ENCODE results near the gene ZNF829. TPM values are rescaled to one million over a fixed set of nuclear protein-coding genes. Genes with fewer than 3 reads are reported as not detected.
A peak's percentile ranks its signal among the peaks of the same experiment; 100 is the strongest.

ZNF829 gene
- total and polyA plus RNA-seq, 10 of the 15 experiments (the other 5 are each of a cell fraction or from before 2014, with no cell fraction given): 0.08 to 0.63 (median 0.22) TPM

DNA sequence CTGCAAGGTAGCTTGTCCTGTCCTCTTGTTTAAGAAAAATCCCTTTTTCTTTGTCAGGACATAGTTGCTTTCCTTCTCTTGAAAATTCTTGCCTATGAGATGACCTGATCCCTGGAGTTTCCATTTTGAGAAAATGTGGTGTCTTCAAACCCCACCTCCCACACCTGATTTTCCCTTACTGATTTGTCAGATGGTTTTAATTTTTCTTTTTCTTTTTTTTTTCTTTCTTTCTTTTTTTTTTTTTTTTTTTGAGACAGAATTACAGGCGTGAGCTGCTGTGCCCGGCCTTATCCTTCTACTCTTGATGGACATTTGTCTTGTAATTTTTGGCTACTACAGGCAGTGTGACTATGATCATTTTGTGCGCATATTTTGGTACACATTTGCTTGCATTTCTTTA is 64.2 kb downstream of the ZNF829 start (continued):
- TF ChIP-seq, protein P1, sequence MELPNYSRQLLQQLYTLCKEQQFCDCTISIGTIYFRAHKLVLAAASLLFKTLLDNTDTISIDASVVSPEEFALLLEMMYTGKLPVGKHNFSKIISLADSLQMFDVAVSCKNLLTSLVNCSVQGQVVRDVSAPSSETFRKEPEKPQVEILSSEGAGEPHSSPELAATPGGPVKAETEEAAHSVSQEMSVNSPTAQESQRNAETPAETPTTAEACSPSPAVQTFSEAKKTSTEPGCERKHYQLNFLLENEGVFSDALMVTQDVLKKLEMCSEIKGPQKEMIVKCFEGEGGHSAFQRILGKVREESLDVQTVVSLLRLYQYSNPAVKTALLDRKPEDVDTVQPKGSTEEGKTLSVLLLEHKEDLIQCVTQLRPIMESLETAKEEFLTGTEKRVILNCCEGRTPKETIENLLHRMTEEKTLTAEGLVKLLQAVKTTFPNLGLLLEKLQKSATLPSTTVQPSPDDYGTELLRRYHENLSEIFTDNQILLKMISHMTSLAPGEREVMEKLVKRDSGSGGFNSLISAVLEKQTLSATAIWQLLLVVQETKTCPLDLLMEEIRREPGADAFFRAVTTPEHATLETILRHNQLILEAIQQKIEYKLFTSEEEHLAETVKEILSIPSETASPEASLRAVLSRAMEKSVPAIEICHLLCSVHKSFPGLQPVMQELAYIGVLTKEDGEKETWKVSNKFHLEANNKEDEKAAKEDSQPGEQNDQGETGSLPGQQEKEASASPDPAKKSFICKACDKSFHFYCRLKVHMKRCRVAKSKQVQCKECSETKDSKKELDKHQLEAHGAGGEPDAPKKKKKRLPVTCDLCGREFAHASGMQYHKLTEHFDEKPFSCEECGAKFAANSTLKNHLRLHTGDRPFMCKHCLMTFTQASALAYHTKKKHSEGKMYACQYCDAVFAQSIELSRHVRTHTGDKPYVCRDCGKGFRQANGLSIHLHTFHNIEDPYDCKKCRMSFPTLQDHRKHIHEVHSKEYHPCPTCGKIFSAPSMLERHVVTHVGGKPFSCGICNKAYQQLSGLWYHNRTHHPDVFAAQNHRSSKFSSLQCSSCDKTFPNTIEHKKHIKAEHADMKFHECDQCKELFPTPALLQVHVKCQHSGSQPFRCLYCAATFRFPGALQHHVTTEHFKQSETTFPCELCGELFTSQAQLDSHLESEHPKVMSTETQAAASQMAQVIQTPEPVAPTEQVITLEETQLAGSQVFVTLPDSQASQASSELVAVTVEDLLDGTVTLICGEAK (IDR thresholded peaks at IDR 0.05; ENCODE audit: borderline replicate concordance): no peak

DNA sequence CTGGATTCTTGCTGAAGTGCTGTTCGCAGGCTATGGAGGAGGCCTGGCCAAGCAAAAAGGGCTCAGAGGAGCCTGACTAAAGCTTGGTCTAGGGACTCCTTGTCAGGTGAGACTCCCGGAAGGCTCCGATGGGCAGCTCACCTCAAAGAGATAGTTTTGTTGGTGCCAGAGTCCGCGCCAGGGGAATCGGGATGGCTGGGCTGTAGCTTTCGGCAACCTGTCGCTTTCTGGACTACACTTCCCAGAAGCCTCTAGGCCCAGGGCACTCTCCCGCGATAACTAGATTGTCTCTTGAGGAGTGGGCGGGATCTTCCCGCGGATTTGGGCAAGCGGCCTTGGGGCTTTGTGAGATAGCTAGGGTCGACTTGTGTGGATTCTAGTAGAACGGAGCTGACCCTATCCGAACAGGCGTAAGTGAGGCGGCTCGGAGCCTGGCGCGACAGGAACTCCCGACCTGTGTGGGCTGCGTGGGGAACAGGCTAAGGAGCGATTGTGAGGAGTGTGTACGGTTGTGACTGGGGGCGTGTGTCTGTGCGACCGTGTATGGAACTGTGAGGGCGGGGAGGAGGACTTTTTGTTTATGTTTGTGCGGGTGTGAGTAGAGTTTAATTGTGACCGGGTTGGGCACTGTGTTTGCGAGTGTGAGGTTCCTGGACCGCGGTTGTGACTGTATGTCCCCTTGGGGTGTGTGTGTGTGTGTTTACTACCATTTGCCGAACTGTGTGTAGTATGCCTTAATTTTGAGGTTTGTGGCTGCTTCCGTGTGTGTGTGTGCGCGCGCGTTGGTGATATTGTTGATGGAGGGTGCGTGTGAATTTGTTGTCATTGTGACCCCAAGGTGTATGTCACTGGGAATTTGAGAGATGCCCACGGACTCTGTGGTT is 65.3 kb downstream of the ZNF829 start, which contains the start of gene ZNF345:
Gene ZNF345 (plus strand): TSS at position 318 of the 884 bp plus-strand sequence. CDS start 25,955 bp downstream, outside the sequence.
- BruUV-seq (replicated peaks): TSS peak; percentile 86
- FAIRE-seq: peak; percentile 81
- Histone ChIP-seq H3K9ac (ENCODE audit: control insufficient read depth, insufficient read depth, low read length) (peak within 1 kb of the TSS; percentile 74), H3K4me1 (ENCODE audit: control insufficient read depth, insufficient read depth, low read length) (peaks cover 4% of the 10 kb centered on the region; the same call in 1 of the 2 replicates), H3K9me3 (replicated peaks; ENCODE audit: control insufficient read depth, insufficient read depth, low read length) (peaks cover 9% of the 10 kb centered on the region; the same call in 2 of the 3 replicates), H2AFZ (ENCODE audit: control insufficient read depth, low read depth, low read length) (peak within 1 kb of the TSS; percentile 96), H3K27me3 (replicated peaks in 1 of 2; ENCODE audit: control insufficient read depth in 2 of 2, insufficient read depth in 2 of 2, low read length in 1 of 2) (no peaks in the 10 kb centered on the region), H3K36me3 (ENCODE audit: control insufficient read depth in 2 of 2, insufficient read depth in 2 of 2, low read length in 1 of 2) (no peaks in the 10 kb centered on the region), H4K20me1 (ENCODE audit: control insufficient read depth, insufficient read depth) (no peaks in the 10 kb centered on the region), H3K4me3 (peak within 1 kb of the TSS; percentile 72), H3K4me2 (ENCODE audit: control insufficient read depth, insufficient read depth) (peak within 1 kb of the TSS; percentile 93), H3K27ac (ENCODE audit: control insufficient read depth, insufficient read depth) (peak within 1 kb of the TSS; percentile 75), H3K79me2 (ENCODE audit: control insufficient read depth, insufficient read depth, low read length) (peaks cover 5% of the 10 kb centered on the region)
- CTCF ChIA-PET: interaction anchor here (0.7 to 1.4 kb wide), 4 partner anchors 11 to 636 kb away, joined by 3 to 4 read pairs (median 3); partner anchors contain the start of genes ZNF146, ZNF565 and ZNF790
- 2% methylated on average over 36 of the region's 43 CpGs for WGBS (ENCODE audit: insufficient coverage, insufficient replicate concordance, low lambda C conversion rate, missing lambda C conversion rate)
- in situ Hi-C loops (cut with MboI) (no loop called here), intact Hi-C loops (cut with micrococcal nuclease; ENCODE audit: unreplicated experiment) (loop anchor here (1.0 kb wide), 1 partner anchor 12 kb away; the partner anchor contains the start of gene ZNF790)
- POLR2A ChIA-PET: interaction anchor here (0.5 to 3.1 kb wide), 10 partner anchors 12 to 837 kb away, joined by 3 to 37 read pairs (median 4); partner anchors contain the start of genes ALKBH6, ZNF260, ZNF383 and ZNF420
- SMC1A ChIA-PET (ENCODE audit: uncharacterized antibody, unreplicated experiment): interaction anchor here (1.0 to 3.5 kb wide), 5 partner anchors 10 to 278 kb away, joined by 3 to 37 read pairs (median 5); partner anchors contain the start of genes ZNF529, ZNF790 and ZNF850
- peak; percentile 91 for ATAC-seq
- DNase-seq (ENCODE audit: low read depth, low spot score): peak; percentile 64
- RAD21 ChIA-PET (ENCODE audit: unreplicated experiment): interaction anchor here (0.7 to 2.8 kb wide), 7 partner anchors 13 to 367 kb away, joined by 3 to 38 read pairs (median 3); partner anchors contain the start of genes ZNF383, ZNF420, ZNF566 and ZNF790
- TF ChIP-seq, protein P2, sequence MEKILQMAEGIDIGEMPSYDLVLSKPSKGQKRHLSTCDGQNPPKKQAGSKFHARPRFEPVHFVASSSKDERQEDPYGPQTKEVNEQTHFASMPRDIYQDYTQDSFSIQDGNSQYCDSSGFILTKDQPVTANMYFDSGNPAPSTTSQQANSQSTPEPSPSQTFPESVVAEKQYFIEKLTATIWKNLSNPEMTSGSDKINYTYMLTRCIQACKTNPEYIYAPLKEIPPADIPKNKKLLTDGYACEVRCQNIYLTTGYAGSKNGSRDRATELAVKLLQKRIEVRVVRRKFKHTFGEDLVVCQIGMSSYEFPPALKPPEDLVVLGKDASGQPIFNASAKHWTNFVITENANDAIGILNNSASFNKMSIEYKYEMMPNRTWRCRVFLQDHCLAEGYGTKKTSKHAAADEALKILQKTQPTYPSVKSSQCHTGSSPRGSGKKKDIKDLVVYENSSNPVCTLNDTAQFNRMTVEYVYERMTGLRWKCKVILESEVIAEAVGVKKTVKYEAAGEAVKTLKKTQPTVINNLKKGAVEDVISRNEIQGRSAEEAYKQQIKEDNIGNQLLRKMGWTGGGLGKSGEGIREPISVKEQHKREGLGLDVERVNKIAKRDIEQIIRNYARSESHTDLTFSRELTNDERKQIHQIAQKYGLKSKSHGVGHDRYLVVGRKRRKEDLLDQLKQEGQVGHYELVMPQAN (conservative IDR thresholded peaks at IDR 0.05): peak; percentile 43; the same call in 1 of the 2 replicates
- TF ChIP-seq, protein P3, sequence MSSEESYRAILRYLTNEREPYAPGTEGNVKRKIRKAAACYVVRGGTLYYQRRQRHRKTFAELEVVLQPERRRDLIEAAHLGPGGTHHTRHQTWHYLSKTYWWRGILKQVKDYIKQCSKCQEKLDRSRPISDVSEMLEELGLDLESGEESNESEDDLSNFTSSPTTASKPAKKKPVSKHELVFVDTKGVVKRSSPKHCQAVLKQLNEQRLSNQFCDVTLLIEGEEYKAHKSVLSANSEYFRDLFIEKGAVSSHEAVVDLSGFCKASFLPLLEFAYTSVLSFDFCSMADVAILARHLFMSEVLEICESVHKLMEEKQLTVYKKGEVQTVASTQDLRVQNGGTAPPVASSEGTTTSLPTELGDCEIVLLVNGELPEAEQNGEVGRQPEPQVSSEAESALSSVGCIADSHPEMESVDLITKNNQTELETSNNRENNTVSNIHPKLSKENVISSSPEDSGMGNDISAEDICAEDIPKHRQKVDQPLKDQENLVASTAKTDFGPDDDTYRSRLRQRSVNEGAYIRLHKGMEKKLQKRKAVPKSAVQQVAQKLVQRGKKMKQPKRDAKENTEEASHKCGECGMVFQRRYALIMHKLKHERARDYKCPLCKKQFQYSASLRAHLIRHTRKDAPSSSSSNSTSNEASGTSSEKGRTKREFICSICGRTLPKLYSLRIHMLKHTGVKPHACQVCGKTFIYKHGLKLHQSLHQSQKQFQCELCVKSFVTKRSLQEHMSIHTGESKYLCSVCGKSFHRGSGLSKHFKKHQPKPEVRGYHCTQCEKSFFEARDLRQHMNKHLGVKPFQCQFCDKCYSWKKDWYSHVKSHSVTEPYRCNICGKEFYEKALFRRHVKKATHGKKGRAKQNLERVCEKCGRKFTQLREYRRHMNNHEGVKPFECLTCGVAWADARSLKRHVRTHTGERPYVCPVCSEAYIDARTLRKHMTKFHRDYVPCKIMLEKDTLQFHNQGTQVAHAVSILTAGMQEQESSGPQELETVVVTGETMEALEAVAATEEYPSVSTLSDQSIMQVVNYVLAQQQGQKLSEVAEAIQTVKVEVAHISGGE (CRISPR knock-in tag; IDR thresholded peaks at IDR 0.05): peak; percentile 57; the same call in 1 of the 2 replicates
- TF ChIP-seq NRF1 (conservative IDR thresholded peaks at IDR 0.05; ENCODE audit: low read depth, low read length): no peak
- no peak for TF ChIP-seq HDGF (IDR thresholded peaks at IDR 0.05)
- TF ChIP-seq POLR2AphosphoS5 (IDR thresholded peaks at IDR 0.05; ENCODE audit: low read length): peak; percentile 81

Measured in GM12878 (cell line).